GM12878 (cell line): ENCODE results near the gene ZNF385D. TPM values are rescaled to one million over a fixed set of nuclear protein-coding genes. Genes with fewer than 3 reads are reported as not detected.

ENCODE experiments used
- ATAC-seq: fragments of 200-7000 bp; cut with Tn5 transposase; 3 replicates; pipeline ENCODE4 v1.9.1; 2020; ENCODE audit warnings: mild to moderate bottlenecking, moderate library complexity
- BruUV-seq: library from RNA; stranded (reverse); fragments of 400-500 nt; replicated peaks from 2 replicates; lab custom pipeline; 2021; lab: Mats Ljungman, UMichigan
- CTCF ChIA-PET: fragments of 300-600 bp; sonication (Branson Sonifier 250); formaldehyde crosslinking; extraction: SDS; loops from one replicate; lab custom pipeline; 2021; ENCODE audit warnings: inconsistent platforms; lab: Yijun Ruan, JAX
- POLR2A ChIA-PET: fragments of 350-600 bp; formaldehyde crosslinking; extraction: SDS; loops from one replicate; lab custom pipeline; 2021; ENCODE audit warnings: inconsistent platforms; lab: Charles Lee
- RAD21 ChIA-PET: fragments of 300-600 bp; sonication (Branson Sonifier 250); formaldehyde crosslinking; loops from one replicate; lab custom pipeline; 2023; ENCODE audit warnings: antibody characterized with exemption; ENCODE audit not compliant: unreplicated experiment; lab: Charles Lee
- SMC1A ChIA-PET: fragments of 300-600 bp; sonication (Branson Sonifier 250); formaldehyde crosslinking; loops from one replicate; lab custom pipeline; 2023; ENCODE audit not compliant: unreplicated experiment, uncharacterized antibody; lab: Charles Lee
- DNase-seq: peaks from one replicate; pipeline ENCODE4 v3.0.0-alpha.2; 2011; ENCODE audit warnings: low read depth, low spot score
- FAIRE-seq: peaks from 3 replicates; lab custom pipeline; 2011; peaks lifted over from hg19 to GRCh38; lab: Jason Lieb, UNC
- H2AFZ ChIP-seq: 2 replicates; pipeline ENCODE4 v1.6.0; 2011; ENCODE audit warnings: low read depth, low read length, control low read depth; ENCODE audit not compliant: control insufficient read depth
- H3K27ac ChIP-seq: 2 replicates; pipeline ENCODE4 v1.5.1; 2011; ENCODE audit warnings: control low read depth; ENCODE audit not compliant: control insufficient read depth, insufficient read depth
- H3K27me3 ChIP-seq, 2 experiments: replicated peaks in 1 of 2; 2 replicates each; pipeline versions ENCODE4 v1.6.0 to v1.6.1; 2011; ENCODE audit warnings: low read length in 1 of 2; ENCODE audit not compliant: control insufficient read depth in 2 of 2, insufficient read depth in 2 of 2
- H3K36me3 ChIP-seq, 2 experiments: 2 replicates each; pipeline ENCODE4 v1.5.1; 2011; ENCODE audit warnings: low read length in 1 of 2; ENCODE audit not compliant: control insufficient read depth in 2 of 2, insufficient read depth in 2 of 2
- H3K4me1 ChIP-seq: 2 replicates; pipeline ENCODE4 v1.6.1; 2011; ENCODE audit warnings: mild to moderate bottlenecking, low read length, moderate library complexity, mixed read lengths; ENCODE audit not compliant: control insufficient read depth, insufficient read depth
- H3K4me2 ChIP-seq: 2 replicates; pipeline ENCODE4 v1.6.0; 2011; ENCODE audit warnings: control low read depth; ENCODE audit not compliant: control insufficient read depth, insufficient read depth
- H3K4me3 ChIP-seq: fragments of 200-600 bp; sonication (generic); 2 replicates; pipeline ENCODE4 v1.5.1; 2016
- H3K79me2 ChIP-seq: 2 replicates; pipeline ENCODE4 v1.6.0; 2011; ENCODE audit warnings: low read length; ENCODE audit not compliant: control insufficient read depth, insufficient read depth
- H3K9ac ChIP-seq: 2 replicates; pipeline ENCODE4 v1.8.0; 2011; ENCODE audit warnings: low read length, control low read depth, mixed read lengths; ENCODE audit not compliant: control insufficient read depth, insufficient read depth
- H3K9me3 ChIP-seq: replicated peaks from 3 replicates; pipeline ENCODE4 v1.5.1; 2011; ENCODE audit warnings: mild to moderate bottlenecking, low read length; ENCODE audit not compliant: control insufficient read depth, insufficient read depth
- H4K20me1 ChIP-seq: 2 replicates; pipeline ENCODE4 v1.6.0; 2011; ENCODE audit not compliant: control insufficient read depth, insufficient read depth
- BCLAF1 ChIP-seq: fragments of 450-650 bp; IDR thresholded peaks from 2 replicates; pipeline ENCODE4 v1.6.1; 2017; ENCODE audit warnings: antibody characterized with exemption, mild to moderate bottlenecking, moderate library complexity
- CBFB ChIP-seq: IDR thresholded peaks from 2 replicates; pipeline ENCODE4 v1.6.1; 2016; ENCODE audit warnings: antibody characterized with exemption, low read depth
- CEBPZ ChIP-seq: fragments of 150-350 bp; IDR thresholded peaks from 2 replicates; pipeline ENCODE4 v1.6.1; 2016; ENCODE audit warnings: low read depth, low read length
- CREB1 ChIP-seq: IDR thresholded peaks from 2 replicates; pipeline ENCODE4 v1.6.1; 2012; ENCODE audit warnings: low read depth, mild to moderate bottlenecking, inconsistent platforms
- EED ChIP-seq: sonication (generic); IDR thresholded peaks from 2 replicates; pipeline ENCODE4 v1.6.1; 2016; ENCODE audit warnings: antibody characterized with exemption, low read depth
- IKZF1 ChIP-seq: fragments of 450-650 bp; conservative IDR thresholded peaks from 2 replicates; pipeline ENCODE4 v1.6.1; 2017; ENCODE audit warnings: antibody characterized with exemption, mild to moderate bottlenecking
- IRF3 ChIP-seq: fragments of 450-650 bp; IDR thresholded peaks from 2 replicates; pipeline ENCODE4 v1.6.1; 2014; ENCODE audit warnings: mild to moderate bottlenecking
- PML ChIP-seq: IDR thresholded peaks from 2 replicates; pipeline ENCODE4 v1.6.1; 2012; ENCODE audit warnings: low read length, inconsistent platforms
- RCOR1 ChIP-seq: conservative IDR thresholded peaks from 2 replicates; pipeline ENCODE4 v1.6.1; 2012; ENCODE audit warnings: low read depth, low read length, improper control_type of control experiment
- SMAD5 ChIP-seq: IDR thresholded peaks from 2 replicates; pipeline ENCODE4 v1.6.1; 2016; ENCODE audit warnings: antibody characterized with exemption, low read depth
- SREBF2 ChIP-seq: IDR thresholded peaks from 2 replicates; pipeline ENCODE4 v1.6.1; 2012; ENCODE audit warnings: mild to moderate bottlenecking, low read length
- STAT1 ChIP-seq: fragments of 450-650 bp; conservative IDR thresholded peaks from 2 replicates; pipeline ENCODE4 v1.6.1; 2014; ENCODE audit warnings: antibody characterized with exemption, mild to moderate bottlenecking
- TARDBP ChIP-seq: IDR thresholded peaks from 2 replicates; pipeline ENCODE4 v1.6.1; 2016; ENCODE audit warnings: borderline replicate concordance
- ZZZ3 ChIP-seq: IDR thresholded peaks from 2 replicates; pipeline ENCODE4 v1.6.1; 2011; ENCODE audit warnings: low read depth; ENCODE audit not compliant: control insufficient read depth, insufficient read length
- WGBS: methylation state at CpG from one replicate; pipeline ENCODE4 v1.1.6; 2016; ENCODE audit warnings: low lambda C conversion rate; ENCODE audit not compliant: insufficient replicate concordance, insufficient coverage; ENCODE audit errors: missing lambda C conversion rate; 5-methylcytosine and 5-hydroxymethylcytosine counted together
- in situ Hi-C: fragments of 300-500 bp; cut with MboI; formaldehyde crosslinking; loops from 9 replicates; pipeline ENCODE4 v1.14.3; 2018; ENCODE audit warnings: mixed read lengths
- intact Hi-C: fragments of 100-400 bp; cut with micrococcal nuclease; formaldehyde crosslinking; loops from one replicate; pipeline ENCODE4 v1.14.2; 2022; ENCODE audit not compliant: unreplicated experiment
- polyA plus RNA-seq, 11 experiments: library from polyadenylated mRNA; depleted of rRNA in 4 of 11; unstranded in 6 of 11; stranded (reverse) in 5 of 11; fragments of >200 nt; fragmentation: Nextera tagmentation in 4 of 11; fragmentation: Illumina TruSeq in 1 of 11; extraction: Ambion mirVana in 4 of 11; extraction: Trizol in 1 of 11; gene quantifications; 1 replicate in 1 of 11; 2 replicates in 10 of 11; pipeline versions ENCODE4 v1.2.1 to v1.2.3, GENCODE V29; 2011 to 2016; ENCODE audit warnings: inconsistent platforms in 2 of 11, missing spikeins in 2 of 11, low read depth in 1 of 11
- total RNA-seq, 4 experiments: library from RNA; depleted of rRNA in 3 of 4; stranded (reverse); fragments of >200 nt in 3 of 4; fragmentation: Illumina TruSeq in 1 of 4; extraction: Trizol in 1 of 4; gene quantifications; 2 replicates each; pipeline versions ENCODE4 v1.2.1 to v1.2.3, GENCODE V29; 2013 to 2021

ZNF385D gene
- total and polyA plus RNA-seq, 10 of the 15 experiments (the other 5 are each of a cell fraction or from before 2014, with no cell fraction given), result 0.01 to 0.62 (median 0.18) TPM; not detected in 5

- CTCF ChIA-PET, result no interaction called here
- no peak for FAIRE-seq
- TF ChIP-seq RCOR1 (no peak), EED (no peak), CBFB (no peak), TARDBP (no peak), ZZZ3 (no peak), CEBPZ (no peak), CREB1 (no peak), STAT1 (no peak), IKZF1 (no peak), SREBF2 (no peak), IRF3 (no peak), SMAD5 (no peak), PML (no peak), BCLAF1 (no peak)
- TF ChIP-seq, all 136 proteins: peak for 0
- Histone ChIP-seq H3K27me3 (no peaks in the 10 kb centered on the region), H3K36me3 (no peaks in the 10 kb centered on the region), H3K9me3 (no peaks in the 10 kb centered on the region), H3K79me2 (no peaks in the 10 kb centered on the region), H3K4me1 (no peaks in the 10 kb centered on the region), H3K4me2 (no peak overlapping the region), H3K9ac (no peak overlapping the region), H3K27ac (no peak overlapping the region), H4K20me1 (no peaks in the 10 kb centered on the region), H2AFZ (no peak overlapping the region), H3K4me3 (no peak overlapping the region)
- ATAC-seq (no peak), DNase-seq (no peak)
- 0% methylated on average over 2 of the region's 2 CpGs for WGBS
- ChIA-PET SMC1A (no interaction called here), RAD21 (no interaction called here), POLR2A (no interaction called here)
- no TSS peak for BruUV-seq
- in situ Hi-C loops, result no loop called here
- intact Hi-C loops, result no loop called here
Observed at GRCh38 chr3:21794291-21794690, 43.3 kb upstream of the ZNF385D start.
